H1 (cell line): ENCODE measurements around the gene SLC25A47. TPM values are rescaled to one million over a fixed set of nuclear protein-coding genes. Genes with fewer than 3 reads are reported as not detected.

ENCODE experiments used
- CTCF ChIA-PET: fragments of 300-600 bp; sonication (Branson Sonifier 250); formaldehyde crosslinking; loops from one replicate; lab custom pipeline; 2021; ENCODE audit not compliant: partially characterized antibody; lab: Charles Lee
- POLR2A ChIA-PET: fragments of 300-600 bp; sonication (Branson Sonifier 250); formaldehyde crosslinking; loops from one replicate; lab custom pipeline; 2021; ENCODE audit warnings: inconsistent platforms; ENCODE audit not compliant: partially characterized antibody; lab: Charles Lee
- DNase-seq, 2 experiments: peaks; one replicate each; pipeline versions ENCODE4 v3.0.0 to v3.0.0-alpha.2; 2010 to 2022; ENCODE audit warnings: low spot score in 2 of 2, low read depth in 1 of 2, mixed read lengths in 1 of 2
- FAIRE-seq: peaks from 2 replicates; lab custom pipeline; 2011; peaks lifted over from hg19 to GRCh38; lab: Jason Lieb, UNC
- H2AFZ ChIP-seq: 2 replicates; pipeline ENCODE4 v1.8.1; 2012; ENCODE audit warnings: low read length, inconsistent platforms
- H2AK5ac ChIP-seq: 2 replicates; pipeline ENCODE4 v1.6.1; 2013; ENCODE audit warnings: low read depth, low read length
- H2BK120ac ChIP-seq: replicated peaks from 2 replicates; pipeline ENCODE3; 2013; ENCODE audit warnings: low read depth, low read length, inconsistent platforms
- H2BK12ac ChIP-seq: 2 replicates; pipeline ENCODE4 v1.6.1; 2013; ENCODE audit warnings: low read depth, low read length
- H2BK15ac ChIP-seq: 2 replicates; pipeline ENCODE4 v1.6.1; 2013; ENCODE audit warnings: low read length
- H2BK20ac ChIP-seq: 2 replicates; pipeline ENCODE4 v1.6.1; 2013; ENCODE audit warnings: low read length
- H2BK5ac ChIP-seq: 2 replicates; pipeline ENCODE4 v1.6.1; 2013; ENCODE audit warnings: low read depth, low read length
- H3K14ac ChIP-seq: 2 replicates; pipeline ENCODE4 v1.6.1; 2013; ENCODE audit warnings: inconsistent platforms; ENCODE audit not compliant: insufficient read length
- H3K18ac ChIP-seq: 2 replicates; pipeline ENCODE4 v1.6.1; 2013; ENCODE audit warnings: low read length; ENCODE audit errors: extremely low read depth
- H3K23ac ChIP-seq: 2 replicates; pipeline ENCODE4 v1.6.1; 2013; ENCODE audit warnings: inconsistent platforms; ENCODE audit not compliant: insufficient read length
- H3K23me2 ChIP-seq: 2 replicates; pipeline ENCODE4 v1.6.1; 2013; ENCODE audit warnings: low read depth, low read length
- H3K27ac ChIP-seq: 2 replicates; pipeline ENCODE4 v1.6.1; 2011; ENCODE audit warnings: low read depth, low read length, inconsistent platforms
- H3K27me3 ChIP-seq, 4 experiments: replicated peaks in 1 of 4; 1 replicate in 1 of 4; 2 replicates in 3 of 4; pipeline versions ENCODE4 v1.6.1 to v1.8.1; 2011 to 2013; ENCODE audit warnings: low read length in 3 of 4, mild to moderate bottlenecking in 3 of 4, inconsistent platforms in 2 of 4, mixed read lengths in 2 of 4, moderate library complexity in 1 of 4; ENCODE audit not compliant: control insufficient read depth in 3 of 4, insufficient read depth in 3 of 4; ENCODE audit errors: extremely low read depth in 1 of 4
- H3K36me3 ChIP-seq, 4 experiments: 2 replicates each; pipeline versions ENCODE4 v1.6.1 to v1.8.1; 2011 to 2013; ENCODE audit warnings: mild to moderate bottlenecking in 4 of 4, low read length in 3 of 4, moderate library complexity in 2 of 4, control low read depth in 1 of 4, inconsistent platforms in 1 of 4; ENCODE audit not compliant: insufficient read depth in 4 of 4, control insufficient read depth in 2 of 4
- H3K4ac ChIP-seq: replicated peaks from 2 replicates; pipeline ENCODE3; 2013; ENCODE audit warnings: low read length, low read depth, mixed read lengths, inconsistent platforms; ENCODE audit not compliant: insufficient read length
- H3K4me1 ChIP-seq, 4 experiments: replicated peaks in 1 of 4; 1 replicate in 1 of 4; 2 replicates in 3 of 4; pipeline versions ENCODE4 v1.6.1 to v1.8.1; 2011 to 2013; ENCODE audit warnings: low read length in 3 of 4, inconsistent platforms in 2 of 4, mixed read lengths in 1 of 4; ENCODE audit not compliant: insufficient read depth in 4 of 4, control insufficient read depth in 3 of 4
- H3K4me2 ChIP-seq, 2 experiments: 2 replicates each; pipeline versions ENCODE4 v1.6.1 to v1.8.1; 2011 to 2013; ENCODE audit warnings: low read depth in 2 of 2, low read length in 2 of 2, control low read depth in 1 of 2, inconsistent platforms in 1 of 2, mild to moderate bottlenecking in 1 of 2; ENCODE audit not compliant: insufficient read depth in 1 of 2
- H3K4me3 ChIP-seq, 4 experiments: fragments of 200-600, 300-600 bp in 1 of 4; sonication (generic), shearing (Covaris generic), sonication (Bioruptor Twin) in 1 of 4; 2 replicates each; pipeline versions ENCODE4 v1.5.1 to v1.8.1; 2011 to 2016; ENCODE audit warnings: low read length in 4 of 4, low read depth in 3 of 4, control low read depth in 2 of 4, inconsistent platforms in 2 of 4, mild to moderate bottlenecking in 2 of 4, mixed read lengths in 1 of 4, moderate library complexity in 1 of 4; ENCODE audit not compliant: insufficient read depth in 2 of 4; ENCODE audit errors: extremely low read depth in 1 of 4
- H3K56ac ChIP-seq: replicated peaks from 2 replicates; pipeline ENCODE3; 2013; ENCODE audit warnings: low read depth, mild to moderate bottlenecking, mixed read lengths, low read length, inconsistent platforms; ENCODE audit not compliant: insufficient read length
- H3K79me1 ChIP-seq: 2 replicates; pipeline ENCODE4 v1.6.1; 2013; ENCODE audit warnings: low read depth, low read length, control low read depth
- H3K79me2 ChIP-seq, 2 experiments: 2 replicates each; pipeline versions ENCODE4 v1.6.1 to v1.8.1; 2012 to 2013; ENCODE audit warnings: low read length in 2 of 2, mild to moderate bottlenecking in 2 of 2, inconsistent platforms in 1 of 2; ENCODE audit not compliant: insufficient read depth in 2 of 2, control insufficient read depth in 1 of 2
- H3K9ac ChIP-seq, 4 experiments: replicated peaks in 1 of 4; 1 replicate in 1 of 4; 2 replicates in 3 of 4; pipeline versions ENCODE4 v1.6.1 to v1.8.1; 2011 to 2013; ENCODE audit warnings: low read depth in 3 of 4, low read length in 3 of 4, control low read depth in 2 of 4, mild to moderate bottlenecking in 2 of 4, moderate library complexity in 2 of 4, inconsistent platforms in 1 of 4; ENCODE audit errors: extremely low read depth in 1 of 4
- H3K9me3 ChIP-seq, 2 experiments: 2 replicates each; pipeline versions ENCODE4 v1.6.1 to v1.8.1; 2012 to 2013; ENCODE audit warnings: mild to moderate bottlenecking in 2 of 2, moderate library complexity in 2 of 2, control low read depth in 1 of 2, inconsistent platforms in 1 of 2, low read depth in 1 of 2, low read length in 1 of 2, mixed read lengths in 1 of 2; ENCODE audit not compliant: insufficient read depth in 2 of 2
- H4K20me1 ChIP-seq, 2 experiments: replicated peaks in 1 of 2; 2 replicates each; pipeline versions ENCODE3 to v1.8.1; 2011 to 2013; ENCODE audit warnings: inconsistent platforms in 2 of 2, low read length in 2 of 2, mild to moderate bottlenecking in 1 of 2; ENCODE audit not compliant: insufficient read depth in 2 of 2, control insufficient read depth in 1 of 2
- H4K5ac ChIP-seq: 2 replicates; pipeline ENCODE4 v1.6.1; 2013; ENCODE audit warnings: low read length, low read depth, mixed read lengths, inconsistent platforms; ENCODE audit not compliant: insufficient read length
- H4K8ac ChIP-seq: 2 replicates; pipeline ENCODE4 v1.8.0; 2013; ENCODE audit warnings: mild to moderate bottlenecking, moderate library complexity, low read length, inconsistent platforms; ENCODE audit not compliant: insufficient read depth; ENCODE audit errors: extremely low read depth
- H4K91ac ChIP-seq: replicated peaks from 2 replicates; pipeline ENCODE3; 2013; ENCODE audit warnings: low read length, mixed read lengths, inconsistent platforms; ENCODE audit not compliant: insufficient read length
- BACH1 ChIP-seq: IDR thresholded peaks from 2 replicates; pipeline ENCODE4 v1.6.1; 2012; ENCODE audit warnings: low read length, improper control_type of control experiment
- CHD2 ChIP-seq: IDR thresholded peaks from 2 replicates; pipeline ENCODE4 v1.6.1; 2012; ENCODE audit warnings: low read length, improper control_type of control experiment
- CTBP2 ChIP-seq: IDR thresholded peaks from 2 replicates; pipeline ENCODE4 v1.7.0; 2011; ENCODE audit warnings: borderline replicate concordance, mild to moderate bottlenecking, moderate library complexity, mixed read lengths, low read length; ENCODE audit not compliant: insufficient read depth, insufficient read length
- EGR1 ChIP-seq: IDR thresholded peaks from 2 replicates; pipeline ENCODE4 v1.6.1; 2011; ENCODE audit warnings: low read depth, low read length, borderline replicate concordance
- EP300 ChIP-seq, 2 experiments: IDR thresholded peaks; 1 replicate in 1 of 2; 2 replicates in 1 of 2; pipeline ENCODE4 v1.6.1; 2011 to 2012; ENCODE audit warnings: low read depth in 2 of 2, low read length in 2 of 2, mild to moderate bottlenecking in 2 of 2, borderline replicate concordance in 1 of 2, inconsistent platforms in 1 of 2, moderate library complexity in 1 of 2
- GABPA ChIP-seq: IDR thresholded peaks from 2 replicates; pipeline ENCODE4 v1.6.1; 2011; ENCODE audit warnings: mild to moderate bottlenecking, low read length, moderate library complexity, borderline replicate concordance; ENCODE audit not compliant: insufficient read depth
- HDAC2 ChIP-seq, 2 experiments: fragments of 300-600 bp in 1 of 2; sonication (generic) in 1 of 2; IDR thresholded peaks; 2 replicates each; pipeline ENCODE4 v1.6.1; 2011 to 2012; ENCODE audit warnings: low read depth in 2 of 2, low read length in 2 of 2, mild to moderate bottlenecking in 2 of 2, moderate library complexity in 2 of 2, borderline replicate concordance in 1 of 2, inconsistent platforms in 1 of 2
- NRF1 ChIP-seq: IDR thresholded peaks from 2 replicates; pipeline ENCODE4 v1.6.1; 2011; ENCODE audit warnings: mild to moderate bottlenecking, low read depth, low read length, improper control_type of control experiment
- POLR2A ChIP-seq, 2 experiments: IDR thresholded peaks; 1 replicate in 1 of 2; 2 replicates in 1 of 2; pipeline ENCODE4 v1.6.1; 2011; ENCODE audit warnings: low read depth in 2 of 2, low read length in 2 of 2, mild to moderate bottlenecking in 2 of 2; ENCODE audit errors: control extremely low read depth in 1 of 2
- RNF2 ChIP-seq: fragments of 200-900, 300-1000 bp; sonication (generic); IDR thresholded peaks from 2 replicates; pipeline ENCODE4 v1.7.1; 2016; ENCODE audit warnings: borderline replicate concordance, low read depth, mild to moderate bottlenecking, antibody characterized with exemption, low read length; ENCODE audit not compliant: poor library complexity, severe bottlenecking; ENCODE audit errors: missing control alignments
- SP4 ChIP-seq: IDR thresholded peaks from 2 replicates; pipeline ENCODE4 v1.6.1; 2012; ENCODE audit warnings: low read length, inconsistent platforms
- TBP ChIP-seq: IDR thresholded peaks from 2 replicates; pipeline ENCODE4 v1.6.1; 2011; ENCODE audit warnings: low read depth, low read length, improper control_type of control experiment
- TCF12 ChIP-seq: IDR thresholded peaks from 2 replicates; pipeline ENCODE4 v1.6.1; 2011; ENCODE audit warnings: low read depth, mild to moderate bottlenecking, low read length
- YY1 ChIP-seq: IDR thresholded peaks from 2 replicates; pipeline ENCODE4 v1.6.1; 2011; ENCODE audit warnings: low read depth, mild to moderate bottlenecking, low read length
- WGBS, 2 experiments: shearing (Covaris generic) in 1 of 2; methylation state at CpG; one replicate each; pipeline versions ENCODE4 v1.1.6 to v1.1.7; 2013 to 2015; ENCODE audit warnings: low lambda C conversion rate in 2 of 2, mixed read lengths in 2 of 2, inconsistent platforms in 1 of 2, low coverage in 1 of 2, missing lambda C conversion rate in 1 of 2; ENCODE audit not compliant: insufficient replicate concordance in 2 of 2, insufficient coverage in 1 of 2, insufficient read length in 1 of 2; ENCODE audit errors: extremely low coverage in 1 of 2, missing lambda C conversion rate in 1 of 2; 5-methylcytosine and 5-hydroxymethylcytosine counted together
- polyA plus RNA-seq, 7 experiments: library from polyadenylated mRNA; depleted of rRNA in 3 of 7; stranded (reverse) in 5 of 7; unstranded in 2 of 7; fragments of >200 nt in 5 of 7; fragments of 200-250 nt in 2 of 7; gene quantifications; 1 replicate in 5 of 7; 2 replicates in 1 of 7; 4 replicates in 1 of 7; pipeline versions ENCODE4 v1.2.1 to v1.2.3, GENCODE V29; 2011 to 2013; ENCODE audit warnings: missing spikeins in 2 of 7, mixed read lengths in 2 of 7
- total RNA-seq: library from RNA; stranded (reverse); fragmentation: NEBNext Ultra II Directional; extraction: Animal tissue kit (Norgen Biotek cat#: 25700); gene quantifications from 2 replicates; pipeline ENCODE4 v1.2.1, GENCODE V29; 2021

Gene SLC25A47
- total and polyA plus RNA-seq, 2 of the 8 experiments (the other 6 are each of a cell fraction or from before 2014, with no cell fraction given), result not detected

GRCh38 chr14:100333827-100334226 lies 10.7 kb downstream of the SLC25A47 start:
- Histone ChIP-seq H3K23me2 (no peaks in the 10 kb centered on the region), H4K91ac (no peak overlapping the region), H2BK15ac (no peak overlapping the region), H3K27me3 (no peaks in the 10 kb centered on the region), H2AFZ (no peak overlapping the region), H3K4me2 (no peak overlapping the region), H4K5ac (no peak overlapping the region), H3K79me2 (no peaks in the 10 kb centered on the region), H3K4ac (no peak overlapping the region), H3K27ac (no peak overlapping the region), H3K9me3 (no peaks in the 10 kb centered on the region), H3K36me3 (peaks cover 8 to 42% (median 15%) of the 10 kb centered on the region in 4 experiments; a peak in 6 of 8 replicates), H3K9ac (no peak overlapping the region), H3K14ac (no peak overlapping the region), H3K18ac (no peak overlapping the region), H2AK5ac (no peak overlapping the region), H2BK120ac (no peak overlapping the region), H3K4me3 (no peak overlapping the region), H4K8ac (no peak overlapping the region), H2BK20ac (no peak overlapping the region), H3K79me1 (no peaks in the 10 kb centered on the region), H3K4me1 (0 out of 7 replicates have a peak, but pooled peaks cover 0 to 4% (median 0%) of the 10 kb centered on the region in 4 experiments), H2BK5ac (no peak overlapping the region), H4K20me1 (peaks cover 0 to 4% of the 10 kb centered on the region in 2 experiments), H2BK12ac (no peak overlapping the region), H3K23ac (no peak overlapping the region), H3K56ac (no peak overlapping the region)
- DNase-seq (no peak), FAIRE-seq (no peak)
- ChIA-PET POLR2A (interaction anchor here (0.6 to 14.6 kb wide), 8 partner anchors 12 to 1534 kb away, joined by 3 to 129 read pairs (median 4); partner anchors contain the start of gene SLC25A29), CTCF (interaction anchor here (0.6 to 0.7 kb wide), 2 partner anchors 10 to 82 kb away, joined by 3 read pairs; no protein-coding TSS in a partner anchor)
- 86% methylated on average over 7 of the region's 7 CpGs; no CpG with 5 or more reads in 1 of the 2 experiments for WGBS, 2 experiments
- TF ChIP-seq EP300 (IDR thresholded peaks at IDR 0.05; ENCODE audit: borderline replicate concordance in 1 of 2, low read depth in 2 of 2, low read length in 2 of 2) (no peak), TBP (no peak), EGR1 (no peak), CHD2 (no peak), CTBP2 (no peak), NRF1 (no peak), YY1 (no peak), SP4 (no peak), TCF12 (no peak), RNF2 (no peak), BACH1 (no peak), POLR2A (IDR thresholded peaks at IDR 0.05; ENCODE audit: control extremely low read depth in 1 of 2, low read depth in 2 of 2, low read length in 2 of 2) (no peak), GABPA (no peak), HDAC2 (IDR thresholded peaks at IDR 0.05; ENCODE audit: borderline replicate concordance in 1 of 2, low read depth in 2 of 2, low read length in 2 of 2) (no peak)
